Tibial nerve (tissue), 4 donors: ENCODE data around the gene TEX13B.

Experiments
- EP300 ChIP-seq, 2 donors: sonication (generic); formaldehyde crosslinking; IDR thresholded peaks; one replicate each; pipeline ENCODE4 v1.6.1; 2017; ENCODE audit warnings: antibody characterized with exemption in 2 of 2, mild to moderate bottlenecking in 1 of 2
- POLR2A ChIP-seq, 2 donors: fragments of 450-650 bp; IDR thresholded peaks; one replicate each; pipeline ENCODE4 v1.6.1; 2017; ENCODE audit warnings: antibody characterized with exemption in 2 of 2, mild to moderate bottlenecking in 2 of 2, moderate library complexity in 2 of 2
- TF ChIP-seq, protein P1 (sequence below), 5 experiments: fragments of 200-600 bp in 3 of 5; fragments of 450-650 bp in 2 of 5; sonication (generic) in 3 of 5; IDR thresholded peaks; one replicate each; pipeline ENCODE4 v1.5.1; 2016 to 2019; ENCODE audit warnings: antibody characterized with exemption in 5 of 5, mild to moderate bottlenecking in 3 of 5, moderate library complexity in 2 of 5

DNA sequence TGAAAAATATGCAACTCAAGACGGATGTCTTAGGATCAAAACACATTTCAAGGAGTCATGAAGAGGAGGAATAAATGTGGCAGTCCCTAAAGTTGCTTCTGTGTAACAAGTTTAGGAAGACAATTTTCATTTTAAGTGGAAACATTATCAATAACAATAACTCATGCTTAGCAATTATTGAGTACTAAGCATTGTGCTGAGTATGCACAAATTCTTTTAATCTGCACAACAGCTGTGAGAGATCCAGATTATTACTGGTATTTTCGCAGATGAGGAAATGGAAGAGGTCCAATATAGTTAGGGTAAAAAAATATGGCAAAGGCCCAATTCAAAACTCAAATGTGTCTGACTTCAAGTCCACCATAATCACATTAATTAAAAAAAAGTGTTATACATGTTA lies 2.9 kb upstream of the TEX13B start:
- TF ChIP-seq, protein P1, sequence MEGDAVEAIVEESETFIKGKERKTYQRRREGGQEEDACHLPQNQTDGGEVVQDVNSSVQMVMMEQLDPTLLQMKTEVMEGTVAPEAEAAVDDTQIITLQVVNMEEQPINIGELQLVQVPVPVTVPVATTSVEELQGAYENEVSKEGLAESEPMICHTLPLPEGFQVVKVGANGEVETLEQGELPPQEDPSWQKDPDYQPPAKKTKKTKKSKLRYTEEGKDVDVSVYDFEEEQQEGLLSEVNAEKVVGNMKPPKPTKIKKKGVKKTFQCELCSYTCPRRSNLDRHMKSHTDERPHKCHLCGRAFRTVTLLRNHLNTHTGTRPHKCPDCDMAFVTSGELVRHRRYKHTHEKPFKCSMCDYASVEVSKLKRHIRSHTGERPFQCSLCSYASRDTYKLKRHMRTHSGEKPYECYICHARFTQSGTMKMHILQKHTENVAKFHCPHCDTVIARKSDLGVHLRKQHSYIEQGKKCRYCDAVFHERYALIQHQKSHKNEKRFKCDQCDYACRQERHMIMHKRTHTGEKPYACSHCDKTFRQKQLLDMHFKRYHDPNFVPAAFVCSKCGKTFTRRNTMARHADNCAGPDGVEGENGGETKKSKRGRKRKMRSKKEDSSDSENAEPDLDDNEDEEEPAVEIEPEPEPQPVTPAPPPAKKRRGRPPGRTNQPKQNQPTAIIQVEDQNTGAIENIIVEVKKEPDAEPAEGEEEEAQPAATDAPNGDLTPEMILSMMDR (IDR thresholded peaks at IDR 0.05): no peak
- no peak for TF ChIP-seq EP300 (IDR thresholded peaks at IDR 0.05)
- no peak for TF ChIP-seq POLR2A (IDR thresholded peaks at IDR 0.05)
